Progenitor cell of endocrine pancreas (in vitro differentiated cells): ENCODE results near the gene BPIFB3. TPM values are rescaled to one million over a fixed set of nuclear protein-coding genes. Genes with fewer than 3 reads are reported as not detected.
A peak's percentile ranks its signal among the peaks of the same experiment; 100 is the strongest.

Experiments used
- DNase-seq: peaks from one replicate; pipeline ENCODE4 v3.0.0; 2021; ENCODE audit warnings: low spot score; ENCODE audit not compliant: unreplicated experiment
- H3K27ac Mint-ChIP-seq: 2 replicates; pipeline ENCODE4 v1.8.0; 2021; ENCODE audit warnings: mild to moderate bottlenecking, moderate library complexity, mixed read lengths
- H3K27me3 Mint-ChIP-seq: 2 replicates; pipeline ENCODE4 v1.8.0; 2021; ENCODE audit warnings: mixed read lengths
- H3K36me3 Mint-ChIP-seq: 2 replicates; pipeline ENCODE4 v1.8.0; 2022; ENCODE audit warnings: mixed read lengths; ENCODE audit not compliant: insufficient read depth
- H3K4me1 Mint-ChIP-seq: 2 replicates; pipeline ENCODE4 v1.8.0; 2021; ENCODE audit warnings: low read depth, mixed read lengths
- H3K4me3 Mint-ChIP-seq: 2 replicates; pipeline ENCODE4 v1.8.0; 2021; ENCODE audit warnings: low read depth, mild to moderate bottlenecking, moderate library complexity, mixed read lengths
- H3K9me3 Mint-ChIP-seq: 2 replicates; pipeline ENCODE4 v1.8.0; 2021; ENCODE audit warnings: low read depth, mixed read lengths
- total RNA-seq: library from RNA; stranded (reverse); gene quantifications from 2 replicates; pipeline ENCODE4 v1.2.1, GENCODE V29; 2021
- TF ChIP-seq, protein P1 (sequence below): fragments of 200-600 bp; sonication (generic); IDR thresholded peaks from one replicate; pipeline ENCODE4 v1.5.0; 2021; ENCODE audit warnings: antibody characterized with exemption, mild to moderate bottlenecking; ENCODE audit not compliant: unreplicated experiment

Gene BPIFB3
- total RNA-seq, 1 donor from 2014 or later: not detected

DNA sequence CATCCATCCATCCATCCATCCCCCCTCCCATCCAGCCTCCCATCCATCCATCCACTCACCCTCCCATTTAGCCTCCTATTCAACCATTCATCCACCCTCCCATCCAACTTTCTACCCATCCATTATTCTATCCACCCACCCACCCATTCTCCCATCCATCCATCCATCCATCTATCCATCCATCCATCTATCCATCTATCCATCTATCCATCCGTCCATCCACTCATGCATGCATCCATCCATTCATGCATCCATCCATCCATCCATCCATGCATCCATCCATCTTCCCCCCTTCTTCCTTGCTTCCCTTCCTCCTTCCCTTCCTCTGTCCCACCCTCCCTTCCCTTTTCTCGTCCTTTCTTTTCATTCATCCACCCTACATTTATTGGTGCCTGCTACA is 21.0 kb downstream of the BPIFB3 start:
- Mint-ChIP-seq H3K4me3 (no peak overlapping the region), H3K27me3 (peaks cover 14% of the 10 kb centered on the region), H3K4me1 (no peaks in the 10 kb centered on the region)

DNA sequence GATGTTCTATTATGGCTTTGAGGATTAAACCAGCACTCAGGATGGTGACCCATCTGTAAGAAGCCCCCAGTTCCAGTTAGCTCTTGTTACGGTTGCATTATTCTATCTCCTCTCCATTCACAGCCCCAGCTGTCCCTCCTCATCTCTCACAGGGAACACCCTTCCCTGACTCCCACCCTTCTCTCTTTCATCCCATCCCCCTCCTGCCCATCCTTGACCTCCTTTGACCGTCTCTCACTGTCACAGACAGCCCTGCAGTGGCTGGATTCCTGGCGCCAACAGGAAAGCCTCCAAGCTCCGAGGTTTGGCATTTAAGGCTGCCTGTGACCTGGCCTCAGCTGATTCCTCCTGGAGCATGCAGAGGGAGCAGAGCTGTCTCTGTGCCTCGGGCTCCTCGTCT is 21.6 kb downstream of the BPIFB3 start:
- Mint-ChIP-seq H3K36me3 (no peaks in the 10 kb centered on the region), H3K9me3 (no peaks in the 10 kb centered on the region), H3K27me3 (peaks cover 14% of the 10 kb centered on the region), H3K4me3 (no peak overlapping the region), H3K4me1 (no peaks in the 10 kb centered on the region), H3K27ac (no peak overlapping the region)
- TF ChIP-seq, protein P1, sequence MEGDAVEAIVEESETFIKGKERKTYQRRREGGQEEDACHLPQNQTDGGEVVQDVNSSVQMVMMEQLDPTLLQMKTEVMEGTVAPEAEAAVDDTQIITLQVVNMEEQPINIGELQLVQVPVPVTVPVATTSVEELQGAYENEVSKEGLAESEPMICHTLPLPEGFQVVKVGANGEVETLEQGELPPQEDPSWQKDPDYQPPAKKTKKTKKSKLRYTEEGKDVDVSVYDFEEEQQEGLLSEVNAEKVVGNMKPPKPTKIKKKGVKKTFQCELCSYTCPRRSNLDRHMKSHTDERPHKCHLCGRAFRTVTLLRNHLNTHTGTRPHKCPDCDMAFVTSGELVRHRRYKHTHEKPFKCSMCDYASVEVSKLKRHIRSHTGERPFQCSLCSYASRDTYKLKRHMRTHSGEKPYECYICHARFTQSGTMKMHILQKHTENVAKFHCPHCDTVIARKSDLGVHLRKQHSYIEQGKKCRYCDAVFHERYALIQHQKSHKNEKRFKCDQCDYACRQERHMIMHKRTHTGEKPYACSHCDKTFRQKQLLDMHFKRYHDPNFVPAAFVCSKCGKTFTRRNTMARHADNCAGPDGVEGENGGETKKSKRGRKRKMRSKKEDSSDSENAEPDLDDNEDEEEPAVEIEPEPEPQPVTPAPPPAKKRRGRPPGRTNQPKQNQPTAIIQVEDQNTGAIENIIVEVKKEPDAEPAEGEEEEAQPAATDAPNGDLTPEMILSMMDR: no peak
- DNase-seq: no peak

More for the DNA sequence above, 21.0 kb downstream of the BPIFB3 start:
- no peak for DNase-seq
- Mint-ChIP-seq H3K9me3 (no peaks in the 10 kb centered on the region), H3K27ac (no peak overlapping the region), H3K36me3 (no peaks in the 10 kb centered on the region)
- TF ChIP-seq, protein P1: no peak

DNA sequence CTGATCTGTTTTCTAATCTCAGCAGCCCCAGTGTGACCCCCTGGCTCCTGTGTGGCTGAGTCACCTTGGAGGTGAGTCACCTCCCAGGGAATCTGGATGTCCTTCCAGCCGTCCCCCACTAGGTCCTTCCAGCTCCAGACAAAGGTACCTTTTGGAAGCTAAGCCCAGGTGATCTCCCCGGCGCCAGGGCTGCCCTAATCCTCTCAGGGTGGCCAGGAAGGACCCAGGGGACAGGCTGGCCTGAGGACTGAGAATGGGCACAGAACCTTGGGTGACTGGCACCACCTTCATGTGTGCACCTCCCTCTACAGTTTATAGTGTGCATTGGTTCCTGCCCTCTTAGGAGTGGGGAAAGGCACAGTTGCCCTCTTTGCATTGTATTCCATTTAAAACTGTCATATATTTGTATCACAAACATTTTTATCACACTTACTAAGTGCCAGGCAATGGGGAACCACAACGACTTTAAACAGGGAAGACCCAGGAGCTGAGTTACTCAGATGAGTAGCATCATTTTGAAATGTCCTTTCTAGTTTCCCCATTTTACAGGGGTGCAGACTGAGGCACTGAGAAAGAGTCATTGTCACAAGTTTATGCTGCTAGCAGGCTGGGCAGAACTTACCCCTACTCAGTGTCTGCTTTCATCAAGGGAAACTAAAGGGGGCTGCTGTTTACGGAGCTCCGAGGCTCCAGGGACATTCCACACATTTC is 23.1 kb downstream of the BPIFB3 start:
- Mint-ChIP-seq H3K4me3 (no peak overlapping the region), H3K27ac (no peak overlapping the region), H3K36me3 (no peaks in the 10 kb centered on the region), H3K27me3 (peaks cover 21% of the 10 kb centered on the region), H3K9me3 (no peaks in the 10 kb centered on the region), H3K4me1 (no peaks in the 10 kb centered on the region)
- DNase-seq: no peak
- TF ChIP-seq, protein P1: peak; percentile 33

DNA sequence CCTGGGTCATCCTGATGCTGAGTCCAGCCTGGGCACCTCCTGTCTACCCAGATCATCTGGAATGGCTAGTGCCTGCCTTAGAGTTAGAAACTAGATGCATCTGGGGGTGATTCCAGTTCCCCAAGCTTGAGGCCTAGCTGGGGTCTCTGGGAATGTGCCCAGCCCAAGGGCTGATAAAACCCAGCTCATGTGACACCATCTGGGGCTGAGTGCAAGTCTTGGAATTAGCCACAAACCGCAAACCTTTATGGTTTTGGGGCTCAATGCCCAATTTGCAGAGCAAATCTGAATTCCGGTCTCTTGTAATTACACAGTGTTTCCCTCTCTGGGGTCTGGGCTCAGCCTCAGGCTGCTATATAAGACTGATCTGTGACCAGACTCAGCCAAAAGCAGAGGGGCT is 25.6 kb downstream of the BPIFB3 start, which contains the start of gene BPIFB4:
TSS of gene BPIFB4 (plus strand) at position 385 of the 400 bp plus-strand sequence. CDS start 1,884 bp downstream, outside the sequence.
- TF ChIP-seq, protein P1: no peak
- Mint-ChIP-seq H3K36me3 (no peaks in the 10 kb centered on the region), H3K4me3 (no peak within 1 kb of the TSS), H3K27ac (peak within 1 kb of the TSS; percentile 39), H3K4me1 (no peaks in the 10 kb centered on the region), H3K27me3 (peaks cover 16% of the 10 kb centered on the region), H3K9me3 (no peaks in the 10 kb centered on the region)
- DNase-seq: no peak

DNA sequence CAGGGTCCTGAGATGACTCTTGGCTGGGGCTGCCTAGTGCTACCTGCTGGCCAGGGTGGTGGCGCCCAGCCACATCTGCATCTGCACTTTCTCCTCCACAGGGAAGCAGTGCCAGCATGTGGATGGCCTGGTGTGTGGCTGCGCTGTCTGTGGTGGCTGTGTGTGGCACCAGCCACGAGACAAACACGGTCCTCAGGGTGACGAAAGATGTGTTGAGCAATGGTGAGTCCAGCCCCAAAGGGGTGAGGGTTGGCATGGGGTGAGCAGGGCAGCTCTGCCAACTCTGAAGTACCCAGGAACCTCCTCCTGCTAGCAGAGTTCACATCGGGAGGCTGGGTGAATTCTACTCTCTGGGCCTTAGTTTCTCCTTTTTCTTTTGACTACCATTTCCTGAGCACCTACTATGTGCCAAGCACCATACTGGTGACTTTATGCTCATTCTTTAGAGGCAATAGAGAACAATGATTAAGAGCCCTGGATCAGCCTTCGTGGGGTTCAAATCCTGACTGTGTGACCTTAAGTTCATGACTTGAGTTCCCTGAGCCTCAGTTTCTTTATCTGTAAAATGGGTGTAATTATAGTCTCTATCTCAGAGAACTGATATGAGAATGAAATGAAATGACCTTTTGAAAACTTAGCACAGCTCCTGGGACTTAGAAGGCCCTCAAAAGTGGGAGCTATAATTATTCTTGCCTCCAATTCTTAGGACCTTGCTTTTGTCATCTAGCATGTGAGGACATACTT is 27.9 kb downstream of the BPIFB3 start:
- TF ChIP-seq, protein P1: no peak
- Mint-ChIP-seq H3K9me3 (no peaks in the 10 kb centered on the region), H3K27ac (no peak overlapping the region), H3K4me3 (no peak overlapping the region), H3K27me3 (peaks cover 12% of the 10 kb centered on the region), H3K36me3 (no peaks in the 10 kb centered on the region), H3K4me1 (no peaks in the 10 kb centered on the region)
- no peak for DNase-seq
